MV-4-11 (cell line): ENCODE data around the gene MAPK11.

Experiments used
- DNase-seq: peaks from one replicate; lab custom pipeline; 2025; lab: John Stamatoyannopoulos, UW

Gene MAPK11

DNA sequence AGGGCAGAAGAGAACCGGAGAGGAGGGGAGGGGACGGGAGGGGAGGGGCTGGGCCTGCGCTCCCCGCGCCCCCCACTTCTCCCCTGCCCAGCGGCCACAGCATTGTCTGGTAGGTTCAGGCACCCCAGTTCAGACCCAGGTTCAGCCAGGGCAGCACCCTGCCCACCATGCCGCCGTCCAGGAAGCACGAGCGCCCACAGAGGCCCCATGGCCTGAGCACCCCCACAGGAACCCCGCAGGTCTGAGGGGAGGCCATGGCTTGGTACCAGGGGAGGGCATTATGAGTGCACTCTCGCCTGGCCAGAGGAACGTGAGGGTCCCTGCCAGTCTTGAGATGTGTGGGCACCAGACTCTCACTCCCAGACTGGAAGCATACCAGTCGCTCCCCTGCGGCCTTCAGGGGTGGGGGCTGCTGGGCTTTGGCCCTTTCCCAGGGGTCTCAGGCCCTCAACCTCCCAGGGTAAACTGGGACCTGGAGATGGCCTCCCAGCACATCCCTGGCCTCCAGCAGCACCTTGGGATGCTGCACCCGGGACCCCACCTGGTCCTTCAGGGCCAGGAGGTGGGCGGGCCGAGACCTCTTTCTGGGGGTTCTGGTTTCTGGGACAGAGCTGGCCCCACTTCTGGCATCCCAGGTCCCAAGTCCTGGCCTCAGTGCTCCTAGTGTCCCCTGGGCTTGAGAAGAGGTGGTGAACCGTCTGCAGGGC is 37.9 kb upstream of the MAPK11 start:
- no peak for DNase-seq

DNA sequence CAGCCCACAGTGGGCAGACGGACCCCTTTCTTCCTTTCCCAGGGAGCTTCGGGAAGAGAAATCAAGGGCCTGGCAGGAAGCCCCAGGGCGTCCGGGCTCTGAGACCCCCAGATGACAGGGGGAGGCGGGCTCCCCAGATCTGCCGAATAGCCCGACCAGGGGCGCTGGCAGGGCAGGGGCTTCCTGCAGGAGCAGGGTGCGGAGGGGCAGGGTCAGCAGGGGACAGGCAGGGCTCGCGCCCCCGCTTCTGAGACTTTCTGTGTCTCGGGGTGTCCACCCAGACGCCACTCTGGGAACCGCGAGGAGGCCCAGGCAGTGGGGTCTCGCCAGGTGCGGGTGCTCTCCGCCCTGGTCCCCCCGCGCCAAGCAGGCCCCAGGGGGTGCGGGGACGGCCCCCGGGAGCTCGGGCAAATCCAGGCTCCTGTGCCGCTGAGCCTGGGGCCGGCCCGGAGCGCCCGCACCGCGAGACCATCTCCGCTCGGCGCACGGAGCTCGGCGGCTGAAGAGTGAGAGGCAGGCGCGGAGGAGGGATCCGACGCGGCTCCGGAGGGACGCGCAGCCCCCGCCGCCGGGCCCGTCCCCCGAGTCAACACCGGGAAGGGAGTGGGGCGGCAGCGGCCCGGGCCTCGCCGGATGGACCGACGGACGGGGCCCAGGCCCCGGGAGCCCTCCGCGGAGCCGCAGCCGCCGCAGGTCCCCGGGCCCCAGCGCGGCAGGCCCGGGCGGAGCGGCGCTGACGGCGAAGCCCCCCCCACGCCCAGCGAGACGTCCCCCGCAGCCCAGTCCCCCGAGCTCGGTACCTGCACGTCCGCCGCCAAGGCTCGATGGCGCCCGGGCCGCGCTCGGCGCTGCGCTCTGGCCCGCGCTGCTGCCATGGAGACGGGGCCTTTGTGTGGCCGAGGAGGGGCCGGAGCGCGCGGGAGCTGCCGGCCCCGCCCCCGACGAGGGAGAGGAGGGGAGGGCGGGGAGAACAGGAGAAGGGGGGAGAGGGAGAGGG is 36.9 kb upstream of the MAPK11 start, which contains the start of gene PLXNB2:
TSS of gene PLXNB2 (minus strand) at position 894 of the 997 bp plus-strand sequence. CDS start 17,062 bp downstream, outside the sequence.
- peak; percentile 63 for DNase-seq

- peak; percentile 84 for DNase-seq
Measured at GRCh38 chr22:50305923-50306566, 35.9 kb upstream of the MAPK11 start.

- DNase-seq = no peak
Measured at GRCh38 chr22:50305393-50305922, 35.3 kb upstream of the MAPK11 start.

- DNase-seq = peak; percentile 89
Measured at GRCh38 chr22:50304528-50305392, 34.6 kb upstream of the MAPK11 start.

DNA sequence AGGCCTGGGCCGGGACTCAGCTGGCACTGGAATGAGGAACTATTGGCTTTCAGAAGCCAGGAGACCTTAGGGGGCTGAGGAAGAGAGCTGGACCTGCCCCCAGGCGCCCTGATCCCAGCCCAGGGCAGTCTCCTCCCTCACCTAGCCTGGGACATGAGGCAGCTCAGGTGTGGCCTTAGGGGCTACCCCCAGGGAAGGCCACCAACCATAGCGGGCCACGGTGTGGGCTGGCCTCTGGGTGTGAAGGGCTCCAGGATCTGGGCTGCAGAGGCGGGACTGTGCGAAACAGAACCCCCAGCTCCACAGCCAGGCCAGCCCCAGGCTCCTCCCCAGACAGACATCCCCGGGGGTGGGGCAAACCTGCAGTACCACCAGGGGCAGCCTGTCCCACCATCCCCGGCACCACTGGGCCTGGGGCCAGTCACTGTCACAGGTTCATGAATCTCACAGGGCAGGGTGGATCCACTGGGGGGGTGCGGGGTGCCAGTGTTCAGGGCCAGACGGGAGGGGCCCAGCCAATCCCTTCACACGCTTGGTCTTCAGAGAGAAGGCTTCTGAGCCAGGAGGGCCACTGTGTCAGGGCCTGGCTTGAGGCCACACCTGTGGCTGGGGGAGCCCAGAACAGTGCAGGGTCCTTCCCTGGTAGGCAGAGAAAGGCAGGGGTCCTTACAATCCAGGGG is 33.8 kb upstream of the MAPK11 start:
- peak; percentile 64 for DNase-seq

DNA sequence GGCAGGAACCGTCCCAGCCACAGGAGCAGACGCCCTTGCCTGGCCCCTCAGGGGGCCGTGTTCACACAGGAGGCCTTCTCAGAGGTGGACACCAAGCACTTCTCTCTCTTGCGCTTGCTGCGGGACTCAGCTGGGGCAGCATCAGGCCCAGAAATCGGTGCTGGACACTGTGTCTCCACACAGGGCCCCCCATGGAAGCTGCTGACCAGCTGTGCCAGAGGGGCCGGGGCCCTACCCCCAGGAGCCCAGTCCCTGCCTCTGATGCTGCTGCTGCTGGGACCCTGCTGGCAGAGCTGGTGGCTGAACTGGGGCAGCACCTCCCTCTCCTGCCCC is 33.3 kb upstream of the MAPK11 start:
- DNase-seq = no peak

GRCh38 chr22:50302564-50302963 is 32.4 kb upstream of the MAPK11 start:
- DNase-seq = no peak

- DNase-seq = no peak
Measured at GRCh38 chr22:50302041-50302541, 31.9 kb upstream of the MAPK11 start.

GRCh38 chr22:50301581-50301991 is 31.4 kb upstream of the MAPK11 start:
- no peak for DNase-seq

DNA sequence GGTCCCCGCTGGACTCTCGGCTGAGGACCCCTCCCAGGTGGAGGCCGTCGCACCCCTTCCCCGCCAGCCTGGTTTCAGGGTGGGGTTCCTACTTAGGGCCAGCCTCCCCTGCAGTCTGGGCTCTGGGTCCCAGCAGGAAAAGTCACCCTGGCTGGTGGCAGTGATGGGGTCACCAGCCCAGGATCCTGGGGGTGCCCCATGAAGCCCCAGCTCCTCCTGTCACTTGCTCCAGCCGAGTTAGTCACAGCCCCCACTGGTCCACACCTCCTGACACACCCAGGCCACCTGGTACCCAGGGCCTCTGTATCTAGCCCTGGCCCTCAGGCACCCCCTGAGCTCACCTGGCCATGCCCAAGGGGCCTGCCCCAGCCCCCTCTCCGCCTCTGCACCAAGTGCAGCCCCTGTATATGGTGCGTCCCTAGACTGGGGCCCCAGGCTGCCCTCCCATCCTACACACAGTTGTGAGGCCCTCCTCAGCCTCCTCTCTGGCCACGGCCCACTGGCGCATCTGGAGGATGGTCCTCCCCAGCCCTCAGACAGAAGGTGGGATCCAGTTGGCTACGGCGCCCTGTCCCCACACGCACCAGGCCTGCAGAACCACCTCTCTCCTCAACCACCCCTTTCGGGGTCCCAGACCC is 30.6 kb upstream of the MAPK11 start:
- DNase-seq = no peak

DNA sequence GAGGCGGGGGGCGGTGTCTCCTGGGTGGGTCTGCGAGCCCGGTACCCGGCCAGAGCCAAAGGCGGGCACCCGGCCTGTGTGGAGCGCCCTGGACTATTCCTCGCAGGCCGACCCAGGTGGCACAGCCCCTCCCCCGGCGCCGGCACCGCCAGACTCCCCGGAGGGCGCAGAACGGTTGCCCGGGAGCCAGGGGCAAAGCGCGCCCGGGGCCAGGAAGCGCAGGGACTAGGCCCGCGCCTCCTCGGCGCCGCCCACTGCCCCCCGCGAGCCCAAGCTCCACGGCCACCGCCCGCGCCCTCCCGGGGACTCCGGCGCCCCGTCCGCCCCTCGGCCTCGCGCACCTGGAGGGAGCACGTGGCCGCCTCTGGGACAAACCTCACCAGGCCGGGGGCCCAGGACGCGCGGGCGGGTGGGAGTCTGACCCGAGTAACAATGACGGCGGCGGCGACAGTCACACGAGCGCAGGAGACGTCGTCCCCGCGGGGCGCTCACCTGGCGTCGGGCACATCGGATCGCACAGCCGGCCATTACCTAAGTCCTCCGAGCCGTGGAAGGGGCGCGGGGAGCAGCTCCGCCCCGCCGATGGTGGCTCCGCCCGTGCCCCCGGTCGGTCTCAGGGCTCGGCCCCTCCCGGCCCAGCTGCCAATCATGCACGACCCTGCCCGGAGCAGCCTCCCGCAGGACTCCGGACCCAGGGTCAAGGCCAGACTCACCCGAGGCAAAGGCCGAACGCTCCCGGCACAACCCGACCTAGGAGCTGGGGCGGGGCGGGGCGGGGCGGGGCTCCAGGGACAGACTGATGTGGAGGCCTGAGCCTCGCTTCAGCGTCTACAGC is 29.8 kb upstream of the MAPK11 start:
- DNase-seq = no peak

DNA sequence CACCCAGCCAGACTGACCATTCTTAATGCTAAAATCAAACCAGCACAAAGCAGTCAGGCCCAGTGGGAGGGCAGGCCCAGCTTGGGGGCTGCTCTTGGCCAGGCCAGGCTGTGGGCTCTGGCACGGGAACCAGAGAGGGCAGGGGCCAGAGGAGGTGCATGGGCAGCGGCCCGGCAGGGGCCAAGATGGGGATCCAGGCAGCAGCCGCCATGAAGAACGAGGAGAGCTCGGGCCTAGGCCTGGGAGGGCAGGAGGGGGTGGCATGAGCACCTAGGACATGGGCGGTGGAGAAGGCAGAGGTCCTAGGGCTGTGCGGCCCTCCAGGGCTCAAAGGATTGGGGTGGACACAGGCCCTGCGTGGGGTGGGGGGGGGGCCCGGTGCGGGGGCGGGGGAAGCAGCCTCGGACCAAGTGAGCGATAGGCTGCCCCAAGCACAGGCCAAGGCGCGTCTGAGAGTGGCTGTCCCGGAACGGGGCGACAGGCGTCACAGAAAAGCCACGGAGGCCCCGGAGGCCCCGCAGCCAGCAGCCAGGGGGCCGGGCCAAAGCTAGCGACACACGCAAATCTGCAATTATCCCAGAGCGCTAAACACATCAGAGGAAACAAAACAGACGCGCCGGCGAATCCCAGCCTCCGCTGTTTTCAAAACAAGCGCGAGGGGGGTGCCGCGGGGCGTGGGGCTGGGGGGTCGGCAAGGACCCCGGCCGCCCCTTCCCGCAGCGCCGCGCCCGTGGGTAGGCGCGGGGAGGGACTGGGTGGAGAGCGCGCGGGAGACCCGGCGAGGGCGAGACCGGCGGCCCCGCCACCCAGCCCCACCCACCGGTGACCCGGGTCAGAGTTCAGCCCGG is 29.0 kb upstream of the MAPK11 start:
- no peak for DNase-seq

GRCh38 chr22:50298266-50298637 is 28.1 kb upstream of the MAPK11 start:
- DNase-seq = no peak

DNA sequence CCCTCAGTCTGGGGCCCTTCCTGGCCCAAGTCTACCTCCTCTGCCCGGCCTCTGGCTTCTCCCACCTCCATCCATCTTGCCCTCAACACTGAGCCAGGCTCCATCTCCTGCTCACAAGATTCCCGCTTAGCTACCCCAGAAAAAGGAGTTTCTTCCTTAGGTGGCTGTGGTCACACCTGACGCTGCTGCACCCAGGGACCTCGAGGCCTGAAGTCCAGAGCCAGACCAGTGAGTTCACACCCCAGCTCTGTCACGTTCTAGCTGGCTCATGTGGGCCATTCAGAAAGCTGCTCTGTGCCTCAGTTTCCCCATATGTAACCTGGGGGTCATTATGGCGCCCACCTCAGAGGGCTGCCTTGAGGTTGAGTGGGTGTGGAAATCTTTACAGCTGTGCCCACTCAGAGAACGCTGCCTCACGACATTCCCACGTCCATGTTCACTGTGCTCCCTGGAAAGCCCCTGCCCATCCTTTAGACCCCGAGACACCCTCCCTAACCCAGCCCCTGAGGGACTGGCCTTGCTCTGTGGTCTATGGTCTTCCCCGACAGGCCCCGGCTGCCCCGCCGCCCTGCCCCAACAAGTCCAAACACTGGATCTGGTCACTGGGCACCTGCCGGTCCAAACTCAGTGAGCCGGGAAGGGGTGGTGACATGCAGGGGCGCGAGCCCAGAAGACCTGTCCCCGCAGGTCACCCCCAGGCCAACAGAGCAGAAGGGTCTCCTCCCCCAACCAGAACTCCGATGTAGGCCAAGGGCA is 27.5 kb upstream of the MAPK11 start:
- no peak for DNase-seq

GRCh38 chr22:50296658-50297490 is 26.7 kb upstream of the MAPK11 start:
- DNase-seq = no peak

- no peak for DNase-seq
Measured at GRCh38 chr22:50294319-50294656, 24.1 kb upstream of the MAPK11 start.
